PC-9 (cell line): ENCODE data around the gene ETS2. TPM values are rescaled to one million over a fixed set of nuclear protein-coding genes. Genes with fewer than 3 reads are reported as not detected.
"Not testable (repeated sequence)": the region's sequence is repeated elsewhere in the genome, so short reads cannot be mapped to it uniquely, and the experiment has no call there.

Experiments used
- BruUV-seq: library from RNA; stranded (reverse); fragments of 400-500 nt; replicated peaks from 2 replicates; lab custom pipeline; 2021; lab: Mats Ljungman, UMichigan
- CTCF ChIA-PET: fragments of 300-600 bp; sonication (Branson Sonifier 250); formaldehyde crosslinking; loops from one replicate; lab custom pipeline; 2022; ENCODE audit warnings: antibody characterized with exemption; lab: Charles Lee
- POLR2A ChIA-PET: fragments of 300-600 bp; sonication (Branson Sonifier 250); formaldehyde crosslinking; loops from one replicate; lab custom pipeline; 2022; ENCODE audit warnings: antibody characterized with exemption; ENCODE audit not compliant: unreplicated experiment; lab: Charles Lee
- DNase-seq, 2 experiments: peaks; one replicate each; pipeline versions ENCODE4 v3.0.0 to v3.0.0-alpha.2; 2015 to 2022; ENCODE audit warnings: mixed read lengths in 1 of 2
- H2AFZ ChIP-seq: fragments of 200-600 bp; sonication (generic); 2 replicates; pipeline ENCODE4 v1.8.1; 2017; ENCODE audit warnings: antibody characterized with exemption
- H3F3A ChIP-seq: fragments of 200-600 bp; sonication (generic); 2 replicates; pipeline ENCODE4 v1.8.1; 2017; ENCODE audit warnings: antibody characterized with exemption, mild to moderate bottlenecking, low read depth; ENCODE audit not compliant: insufficient read depth
- H3K27ac ChIP-seq: fragments of 200-600 bp; sonication (generic); 2 replicates; pipeline ENCODE4 v1.6.1; 2016; ENCODE audit warnings: mixed run types
- H3K27me3 ChIP-seq: fragments of 200-600 bp; sonication (generic); 2 replicates; pipeline ENCODE4 v1.6.1; 2016; ENCODE audit warnings: low read depth, mixed run types; ENCODE audit not compliant: insufficient read depth
- H3K36me3 ChIP-seq: fragments of 200-600 bp; sonication (generic); 2 replicates; pipeline ENCODE4 v1.6.1; 2016; ENCODE audit warnings: low read depth, mixed run types
- H3K4me1 ChIP-seq: fragments of 200-600 bp; sonication (generic); replicated peaks from 2 replicates; pipeline ENCODE4 v1.6.1; 2016; ENCODE audit warnings: mixed run types; ENCODE audit not compliant: insufficient read depth
- H3K4me2 ChIP-seq: fragments of 200-600 bp; sonication (generic); 2 replicates; pipeline ENCODE4 v1.6.1; 2017; ENCODE audit warnings: mixed run types
- H3K4me3 ChIP-seq: fragments of 200-600 bp; sonication (generic); 2 replicates; pipeline ENCODE4 v1.6.1; 2016; ENCODE audit warnings: mixed run types
- H3K79me2 ChIP-seq: fragments of 200-600 bp; sonication (generic); 2 replicates; pipeline ENCODE4 v1.6.1; 2017; ENCODE audit warnings: low read depth, mixed run types
- H3K9me2 ChIP-seq: fragments of 200-600 bp; sonication (generic); 2 replicates; pipeline ENCODE4 v1.8.1; 2017; ENCODE audit warnings: mild to moderate bottlenecking; ENCODE audit not compliant: insufficient read depth
- H3K9me3 ChIP-seq: fragments of 200-600 bp; sonication (generic); 2 replicates; pipeline ENCODE4 v1.8.1; 2016; ENCODE audit warnings: low read depth; ENCODE audit not compliant: insufficient read depth
- H4K20me1 ChIP-seq: fragments of 200-600 bp; sonication (generic); 2 replicates; pipeline ENCODE4 v1.8.1; 2017; ENCODE audit not compliant: insufficient read depth
- EZH2 ChIP-seq: fragments of 200-600 bp; sonication (generic); IDR thresholded peaks from 2 replicates; pipeline ENCODE4 v1.8.0; 2017; ENCODE audit warnings: antibody characterized with exemption, low read depth
- intact Hi-C: fragments of 100-400 bp; cut with micrococcal nuclease; formaldehyde crosslinking; loops from one replicate; pipeline ENCODE4 v1.10.0; 2022; ENCODE audit not compliant: unreplicated experiment
- total RNA-seq: library from RNA; stranded (reverse); gene quantifications from 2 replicates; pipeline ENCODE4 v1.2.3, GENCODE V29; 2021
- TF ChIP-seq, protein P1 (sequence below): fragments of 200-600 bp; sonication (generic); conservative IDR thresholded peaks from 2 replicates; pipeline ENCODE4 v1.6.1; 2017; ENCODE audit warnings: mixed run types, antibody characterized with exemption, mild to moderate bottlenecking, moderate library complexity

ETS2 gene
- total RNA-seq, 1 experiment from 2014 or later = 20.4 TPM

GRCh38 chr21:38825269-38825668 is 19.5 kb downstream of the ETS2 start:
- H3K9me3 ChIP-seq = no peaks in the 10 kb centered on the region
- no peak overlapping the region for H3K4me3 ChIP-seq
- peaks cover 14% of the 10 kb centered on the region; the same call in 1 of the 2 replicates for H3K36me3 ChIP-seq
- no peak overlapping the region for H3K4me2 ChIP-seq
- intact Hi-C loops = no loop called here
- TF ChIP-seq, protein P1, sequence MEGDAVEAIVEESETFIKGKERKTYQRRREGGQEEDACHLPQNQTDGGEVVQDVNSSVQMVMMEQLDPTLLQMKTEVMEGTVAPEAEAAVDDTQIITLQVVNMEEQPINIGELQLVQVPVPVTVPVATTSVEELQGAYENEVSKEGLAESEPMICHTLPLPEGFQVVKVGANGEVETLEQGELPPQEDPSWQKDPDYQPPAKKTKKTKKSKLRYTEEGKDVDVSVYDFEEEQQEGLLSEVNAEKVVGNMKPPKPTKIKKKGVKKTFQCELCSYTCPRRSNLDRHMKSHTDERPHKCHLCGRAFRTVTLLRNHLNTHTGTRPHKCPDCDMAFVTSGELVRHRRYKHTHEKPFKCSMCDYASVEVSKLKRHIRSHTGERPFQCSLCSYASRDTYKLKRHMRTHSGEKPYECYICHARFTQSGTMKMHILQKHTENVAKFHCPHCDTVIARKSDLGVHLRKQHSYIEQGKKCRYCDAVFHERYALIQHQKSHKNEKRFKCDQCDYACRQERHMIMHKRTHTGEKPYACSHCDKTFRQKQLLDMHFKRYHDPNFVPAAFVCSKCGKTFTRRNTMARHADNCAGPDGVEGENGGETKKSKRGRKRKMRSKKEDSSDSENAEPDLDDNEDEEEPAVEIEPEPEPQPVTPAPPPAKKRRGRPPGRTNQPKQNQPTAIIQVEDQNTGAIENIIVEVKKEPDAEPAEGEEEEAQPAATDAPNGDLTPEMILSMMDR = no peak
- TF ChIP-seq EZH2 = no peak
- H3K9me2 ChIP-seq = no peaks in the 10 kb centered on the region
- H3K4me1 ChIP-seq = peaks cover 10% of the 10 kb centered on the region
- BruUV-seq = no TSS peak
- H2AFZ ChIP-seq = no peak overlapping the region
- peaks cover 6% of the 10 kb centered on the region for H3F3A ChIP-seq
- H4K20me1 ChIP-seq = no peaks in the 10 kb centered on the region
- peaks cover 14% of the 10 kb centered on the region for H3K79me2 ChIP-seq
- no peak for DNase-seq
- ChIA-PET CTCF (no interaction called here), POLR2A (no interaction called here)
- no peaks in the 10 kb centered on the region for H3K27me3 ChIP-seq
- no peak overlapping the region for H3K27ac ChIP-seq

DNA sequence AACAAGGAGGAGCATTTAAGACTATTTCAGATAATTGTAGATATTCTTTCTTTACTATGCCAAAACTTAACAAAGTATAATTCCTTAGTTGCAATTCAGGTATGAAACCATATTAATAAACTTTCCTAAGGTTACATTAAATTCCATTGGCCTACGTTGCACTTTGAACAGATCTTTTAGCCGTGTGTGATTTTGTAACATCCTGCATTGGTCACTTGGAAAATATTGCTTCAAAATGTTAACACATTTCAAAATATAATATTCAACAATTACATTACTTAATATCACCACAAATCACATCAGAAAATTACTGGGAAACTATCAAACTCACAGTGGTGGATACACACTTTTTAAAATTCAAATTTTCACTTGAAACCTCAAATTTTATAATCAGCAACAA is 20.2 kb downstream of the ETS2 start:
- DNase-seq = no peak

DNA sequence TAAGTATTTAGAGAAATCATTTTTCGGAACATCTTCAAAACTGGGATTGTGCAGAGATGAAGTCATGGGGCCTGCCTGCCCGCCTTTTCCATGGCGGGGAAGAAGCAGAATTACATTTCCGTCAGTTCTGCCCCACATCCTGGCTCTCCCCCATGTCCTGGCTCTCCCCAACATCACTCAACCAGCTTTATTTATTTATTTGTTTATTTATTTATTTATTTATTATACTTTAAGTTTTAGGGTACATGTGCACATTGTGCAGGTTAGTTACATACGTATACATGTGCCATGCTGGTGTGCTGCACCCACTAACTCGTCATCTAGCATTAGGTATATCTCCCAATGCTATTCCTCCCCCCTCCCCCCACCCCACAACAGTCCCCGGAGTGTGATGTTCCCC is 22.4 kb downstream of the ETS2 start:
- H3K9me2 ChIP-seq, BruUV-seq, H3K27ac ChIP-seq, CTCF ChIA-PET, H3K79me2 ChIP-seq, H4K20me1 ChIP-seq, H3K9me3 ChIP-seq, H3K4me2 ChIP-seq, DNase-seq, POLR2A ChIA-PET, H3K27me3 ChIP-seq, H2AFZ ChIP-seq, H3K4me3 ChIP-seq, intact Hi-C loops, H3F3A ChIP-seq, H3K36me3 ChIP-seq: not testable (repeated sequence)
- peaks cover 19% of the 10 kb centered on the region for H3K4me1 ChIP-seq

More for the DNA sequence above, 20.2 kb downstream of the ETS2 start:
- H3K79me2 ChIP-seq = peaks cover 9% of the 10 kb centered on the region
- no peaks in the 10 kb centered on the region for H3K9me2 ChIP-seq
- H3K36me3 ChIP-seq = peaks cover 8% of the 10 kb centered on the region; the same call in 1 of the 2 replicates
- H2AFZ ChIP-seq = no peak overlapping the region
- H3K4me3 ChIP-seq = no peak overlapping the region
- H3K4me1 ChIP-seq = peaks cover 5% of the 10 kb centered on the region
- no peak overlapping the region for H3K27ac ChIP-seq
- no peaks in the 10 kb centered on the region for H3K9me3 ChIP-seq
- H3K27me3 ChIP-seq = no peaks in the 10 kb centered on the region
- TF ChIP-seq, protein P1 = no peak
- no peak for TF ChIP-seq EZH2
- no peaks in the 10 kb centered on the region for H3F3A ChIP-seq
- POLR2A ChIA-PET = no interaction called here
- no TSS peak for BruUV-seq
- CTCF ChIA-PET = no interaction called here
- no peak overlapping the region for H3K4me2 ChIP-seq
- intact Hi-C loops = no loop called here
- no peaks in the 10 kb centered on the region for H4K20me1 ChIP-seq
